Liver (tissue), 9 donors: ENCODE measurements around the gene VSIR. TPM values are rescaled to one million over a fixed set of nuclear protein-coding genes. Genes with fewer than 3 reads are reported as not detected.

Experiments
- DNase-seq: peaks from one replicate; pipeline ENCODE4 v3.0.0-alpha.2; 2017; ENCODE audit warnings: low spot score
- H3K27ac ChIP-seq, 2 donors: one replicate each; pipeline ENCODE4 v1.7.0; 2013; ENCODE audit warnings: inconsistent platforms in 2 of 2, low read length in 2 of 2, control low read depth in 1 of 2, low read depth in 1 of 2, mild to moderate bottlenecking in 1 of 2
- H3K27me3 ChIP-seq, 4 donors: one replicate each; pipeline versions ENCODE4 v1.6.1 to v1.7.0; 2013; ENCODE audit warnings: low read length in 3 of 4, inconsistent platforms in 1 of 4, mild to moderate bottlenecking in 1 of 4, moderate library complexity in 1 of 4; ENCODE audit not compliant: control insufficient read depth in 4 of 4, insufficient read depth in 4 of 4
- H3K36me3 ChIP-seq, 4 donors: one replicate each; pipeline versions ENCODE4 v1.6.1 to v1.7.0; 2013; ENCODE audit warnings: low read length in 3 of 4, mild to moderate bottlenecking in 3 of 4, low read depth in 1 of 4, moderate library complexity in 1 of 4; ENCODE audit not compliant: control insufficient read depth in 4 of 4, insufficient read depth in 3 of 4
- H3K4me1 ChIP-seq, 4 donors: one replicate each; pipeline versions ENCODE4 v1.6.1 to v1.7.0; 2013; ENCODE audit warnings: low read length in 3 of 4, mild to moderate bottlenecking in 3 of 4, moderate library complexity in 1 of 4; ENCODE audit not compliant: control insufficient read depth in 4 of 4, insufficient read depth in 4 of 4
- H3K4me3 ChIP-seq, 3 donors: one replicate each; pipeline versions ENCODE4 v1.6.1 to v1.7.0; 2013; ENCODE audit warnings: low read length in 3 of 3, control low read depth in 1 of 3, low read depth in 1 of 3, mild to moderate bottlenecking in 1 of 3
- H3K9ac ChIP-seq, 2 donors: one replicate each; pipeline ENCODE4 v1.7.0; 2013; ENCODE audit warnings: low read length in 2 of 2, mild to moderate bottlenecking in 2 of 2, moderate library complexity in 2 of 2, control low read depth in 1 of 2, low read depth in 1 of 2
- H3K9me3 ChIP-seq, 4 donors: one replicate each; pipeline versions ENCODE4 v1.6.1 to v1.7.0; 2013; ENCODE audit warnings: low read length in 3 of 4; ENCODE audit not compliant: control insufficient read depth in 4 of 4
- ATF3 ChIP-seq: IDR thresholded peaks from 2 replicates; pipeline ENCODE4 v1.6.1; 2016; ENCODE audit warnings: antibody characterized with exemption
- EGR1 ChIP-seq, 2 donors: IDR thresholded peaks; 2 replicates each; pipeline ENCODE4 v1.6.1; 2016 to 2018; ENCODE audit warnings: antibody characterized with exemption in 2 of 2, low read depth in 2 of 2
- FOXA1 ChIP-seq: IDR thresholded peaks from 2 replicates; pipeline ENCODE4 v1.6.1; 2016; ENCODE audit warnings: antibody characterized with exemption
- FOXA2 ChIP-seq: IDR thresholded peaks from 2 replicates; pipeline ENCODE4 v1.6.1; 2016; ENCODE audit warnings: antibody characterized with exemption
- GABPA ChIP-seq, 2 donors: IDR thresholded peaks in 1 of 2; conservative IDR thresholded peaks in 1 of 2; 2 replicates each; pipeline ENCODE4 v1.6.1; 2016; ENCODE audit warnings: antibody characterized with exemption in 2 of 2, mild to moderate bottlenecking in 1 of 2, moderate library complexity in 1 of 2
- HNF4A ChIP-seq, 2 donors: conservative IDR thresholded peaks; 2 replicates each; pipeline ENCODE4 v1.6.1; 2016; ENCODE audit warnings: antibody characterized with exemption in 2 of 2, mild to moderate bottlenecking in 2 of 2
- HNF4G ChIP-seq: IDR thresholded peaks from 2 replicates; pipeline ENCODE4 v1.6.1; 2016; ENCODE audit warnings: antibody characterized with exemption
- JUND ChIP-seq, 2 donors: IDR thresholded peaks; 2 replicates each; pipeline ENCODE4 v1.6.1; 2016; ENCODE audit warnings: antibody characterized with exemption in 2 of 2
- MAX ChIP-seq: IDR thresholded peaks from 2 replicates; pipeline ENCODE4 v1.6.1; 2016; ENCODE audit warnings: antibody characterized with exemption
- NR2F2 ChIP-seq: IDR thresholded peaks from 2 replicates; pipeline ENCODE4 v1.6.1; 2016; ENCODE audit warnings: antibody characterized with exemption
- RAD21 ChIP-seq, 2 donors: IDR thresholded peaks; 2 replicates each; pipeline ENCODE4 v1.6.1; 2016; ENCODE audit warnings: antibody characterized with exemption in 2 of 2, mild to moderate bottlenecking in 2 of 2
- RXRA ChIP-seq, 2 donors: IDR thresholded peaks; 2 replicates each; pipeline ENCODE4 v1.6.1; 2017 to 2018; ENCODE audit warnings: antibody characterized with exemption in 2 of 2, mild to moderate bottlenecking in 1 of 2
- TAF1 ChIP-seq: conservative IDR thresholded peaks from 2 replicates; pipeline ENCODE4 v1.6.1; 2016; ENCODE audit warnings: antibody characterized with exemption, mild to moderate bottlenecking
- YY1 ChIP-seq: IDR thresholded peaks from 2 replicates; pipeline ENCODE4 v1.6.1; 2016; ENCODE audit warnings: antibody characterized with exemption, mild to moderate bottlenecking
- WGBS: extraction: QIAGEN DNeasy Blood & Tissue Kit; methylation state at CpG from one replicate; pipeline ENCODE4 v1.1.7; 2013; 5-methylcytosine and 5-hydroxymethylcytosine counted together
- polyA plus RNA-seq, 2 donors: library from polyadenylated mRNA; stranded (reverse) in 1 of 2; unstranded in 1 of 2; fragments of 200-250 nt in 1 of 2; fragments of >200 nt in 1 of 2; fragmentation: Nextera tagmentation in 1 of 2; extraction: Ambion mirVana in 1 of 2; gene quantifications; one replicate each; pipeline versions ENCODE4 v1.2.1 to v1.2.3, GENCODE V29; 2013 to 2015
- total RNA-seq, 2 donors: library from RNA; depleted of rRNA; stranded (reverse); fragments of >200 nt; gene quantifications; one replicate each; pipeline ENCODE4 v1.2.3, GENCODE V29; 2014
- TF ChIP-seq, protein P1 (sequence below): IDR thresholded peaks from 2 replicates; pipeline ENCODE4 v1.6.1; 2016; ENCODE audit warnings: antibody characterized with exemption
- TF ChIP-seq, protein P2 (sequence below): IDR thresholded peaks from 2 replicates; pipeline ENCODE4 v1.6.1; 2016; ENCODE audit warnings: antibody characterized with exemption, mild to moderate bottlenecking
- donor health status: healthy.
- donor health status: healthy.
- donor health status: healthy.
- donor health status: healthy.
- donor health status: healthy.

Gene VSIR
- total and polyA plus RNA-seq, 4 donors: 7.2 to 12.2 (median 10.8) TPM

DNA sequence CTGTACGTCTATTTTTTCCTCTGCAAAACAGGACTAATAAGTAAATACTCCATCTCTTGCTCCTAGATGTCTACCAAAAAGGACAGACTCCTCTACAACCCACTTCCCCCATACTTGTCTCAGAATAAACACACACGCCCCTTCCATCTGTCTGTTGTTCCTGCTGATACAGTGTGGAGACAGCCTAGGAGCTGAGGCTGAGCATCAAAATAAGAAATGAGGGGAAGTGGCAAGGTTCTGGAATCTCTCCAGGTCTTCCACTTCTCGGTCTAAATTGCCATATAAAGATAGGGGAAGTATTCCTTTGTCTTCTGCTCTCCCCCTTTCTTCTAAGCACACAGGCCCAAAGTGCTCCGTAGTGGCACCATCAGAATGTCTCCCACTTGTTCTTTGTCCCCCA lies 30.8 kb upstream of the VSIR start:
- Histone ChIP-seq H3K36me3 (no peaks in the 10 kb centered on the region), H3K9ac (no peak overlapping the region), H3K27ac (no peak overlapping the region), H3K4me1 (peaks cover 0 to 3% (median 3%) of the 10 kb centered on the region in 4 donors), H3K4me3 (no peak overlapping the region), H3K27me3 (no peaks in the 10 kb centered on the region), H3K9me3 (no peaks in the 10 kb centered on the region)
- no peak for TF ChIP-seq TAF1
- no peak for TF ChIP-seq FOXA2
- TF ChIP-seq GABPA (IDR thresholded peaks at IDR 0.05 in 1 of 2, conservative IDR thresholded peaks at IDR 0.05 in 1 of 2): no peak
- TF ChIP-seq FOXA1: no peak
- WGBS: 57% methylated on average over 4 of the region's 4 CpGs
- DNase-seq: no peak

DNA sequence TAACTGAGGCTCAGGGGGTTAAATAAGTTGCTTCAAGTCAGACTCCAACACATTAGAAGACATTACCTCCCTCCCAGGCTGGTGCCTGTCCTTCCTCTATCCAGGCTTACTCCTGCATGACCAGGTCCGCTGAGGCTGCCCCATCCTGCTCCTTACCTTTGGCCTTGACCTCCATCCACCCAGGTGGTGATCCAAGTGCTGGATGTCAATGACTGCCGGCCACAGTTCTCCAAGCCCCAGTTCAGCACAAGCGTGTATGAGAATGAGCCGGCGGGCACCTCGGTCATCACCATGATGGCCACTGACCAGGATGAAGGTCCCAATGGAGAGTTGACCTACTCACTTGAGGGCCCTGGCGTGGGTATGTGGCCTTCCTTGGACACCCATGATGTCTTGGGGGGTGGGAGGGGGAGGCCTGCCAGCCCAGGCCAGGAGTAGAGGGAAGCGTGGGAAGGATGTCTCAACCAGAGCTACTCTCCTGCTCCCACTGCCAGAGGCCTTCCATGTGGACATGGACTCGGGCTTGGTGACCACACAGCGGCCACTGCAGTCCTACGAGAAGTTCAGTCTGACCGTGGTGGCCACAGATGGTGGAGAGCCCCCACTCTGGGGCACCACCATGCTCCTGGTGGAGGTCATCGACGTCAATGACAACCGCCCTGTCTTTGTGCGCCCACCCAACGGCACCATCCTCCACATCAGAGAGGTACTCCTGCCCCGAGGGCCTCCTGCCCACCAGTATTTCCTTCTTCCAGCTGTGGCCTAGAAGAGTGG lies 29.6 kb upstream of the VSIR start:
- no peak overlapping the region for H3K4me3 ChIP-seq
- H3K27ac ChIP-seq: no peak overlapping the region
- H3K27me3 ChIP-seq: no peaks in the 10 kb centered on the region
- WGBS: 95% methylated on average over 18 of the region's 18 CpGs
- H3K4me1 ChIP-seq: peaks cover 0 to 8% (median 3%) of the 10 kb centered on the region in 4 donors
- H3K36me3 ChIP-seq: no peaks in the 10 kb centered on the region
- TF ChIP-seq FOXA1: no peak
- no peak overlapping the region for H3K9ac ChIP-seq
- no peaks in the 10 kb centered on the region for H3K9me3 ChIP-seq
- DNase-seq: no peak

- DNase-seq: no peak
- H3K27me3 ChIP-seq: no peaks in the 10 kb centered on the region
- H3K4me3 ChIP-seq: no peak overlapping the region
- no peaks in the 10 kb centered on the region for H3K36me3 ChIP-seq
- no peak overlapping the region for H3K9ac ChIP-seq
- no peak for TF ChIP-seq NR2F2
- TF ChIP-seq, protein P1, sequence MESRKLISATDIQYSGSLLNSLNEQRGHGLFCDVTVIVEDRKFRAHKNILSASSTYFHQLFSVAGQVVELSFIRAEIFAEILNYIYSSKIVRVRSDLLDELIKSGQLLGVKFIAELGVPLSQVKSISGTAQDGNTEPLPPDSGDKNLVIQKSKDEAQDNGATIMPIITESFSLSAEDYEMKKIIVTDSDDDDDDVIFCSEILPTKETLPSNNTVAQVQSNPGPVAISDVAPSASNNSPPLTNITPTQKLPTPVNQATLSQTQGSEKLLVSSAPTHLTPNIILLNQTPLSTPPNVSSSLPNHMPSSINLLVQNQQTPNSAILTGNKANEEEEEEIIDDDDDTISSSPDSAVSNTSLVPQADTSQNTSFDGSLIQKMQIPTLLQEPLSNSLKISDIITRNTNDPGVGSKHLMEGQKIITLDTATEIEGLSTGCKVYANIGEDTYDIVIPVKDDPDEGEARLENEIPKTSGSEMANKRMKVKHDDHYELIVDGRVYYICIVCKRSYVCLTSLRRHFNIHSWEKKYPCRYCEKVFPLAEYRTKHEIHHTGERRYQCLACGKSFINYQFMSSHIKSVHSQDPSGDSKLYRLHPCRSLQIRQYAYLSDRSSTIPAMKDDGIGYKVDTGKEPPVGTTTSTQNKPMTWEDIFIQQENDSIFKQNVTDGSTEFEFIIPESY: no peak
- no peak for TF ChIP-seq TAF1
- no peak for TF ChIP-seq HNF4G
- TF ChIP-seq JUND (IDR thresholded peaks at IDR 0.05): no peak
- no peak for TF ChIP-seq HNF4A (conservative IDR thresholded peaks at IDR 0.05)
- no peak for TF ChIP-seq MAX
- TF ChIP-seq RXRA (IDR thresholded peaks at IDR 0.05): no peak
- 94% methylated on average over 6 of the region's 6 CpGs for WGBS
- peaks cover 0 to 8% (median 3%) of the 10 kb centered on the region in 4 donors for H3K4me1 ChIP-seq
- no peak overlapping the region for H3K27ac ChIP-seq
- no peaks in the 10 kb centered on the region for H3K9me3 ChIP-seq
These were observed 28.9 kb upstream of the VSIR start for GRCh38 chr10:71802235-71802634.

DNA sequence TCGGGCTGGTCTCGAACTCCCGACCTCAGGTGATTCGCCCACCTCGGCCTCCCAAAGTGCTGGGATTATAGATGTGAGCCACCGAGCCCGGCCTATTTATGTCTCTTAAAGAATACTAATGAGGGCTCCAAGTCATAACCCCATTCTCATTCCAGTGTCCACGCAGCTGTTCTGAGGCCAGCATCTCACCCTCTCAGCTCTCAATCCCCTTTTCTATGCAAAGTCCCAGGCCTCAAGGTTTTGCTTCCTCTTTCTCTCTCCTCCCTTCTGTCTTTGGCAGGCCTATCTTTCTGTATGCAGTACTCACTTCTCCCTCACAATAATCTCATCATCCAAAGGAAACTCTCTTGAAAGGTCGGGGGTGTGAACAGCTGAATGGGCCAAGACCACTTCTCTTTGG lies 28.0 kb upstream of the VSIR start:
- no peak overlapping the region for H3K4me3 ChIP-seq
- H3K36me3 ChIP-seq: no peaks in the 10 kb centered on the region
- no peak for DNase-seq
- H3K27ac ChIP-seq: no peak overlapping the region
- H3K27me3 ChIP-seq: no peaks in the 10 kb centered on the region
- H3K9me3 ChIP-seq: no peaks in the 10 kb centered on the region
- WGBS: 92% methylated on average over 9 of the region's 9 CpGs
- H3K9ac ChIP-seq: no peak overlapping the region
- peaks cover 0 to 8% (median 3%) of the 10 kb centered on the region in 4 donors for H3K4me1 ChIP-seq
- TF ChIP-seq TAF1 (no peak), FOXA2 (no peak), JUND (IDR thresholded peaks at IDR 0.05) (no peak), NR2F2 (no peak), RAD21 (IDR thresholded peaks at IDR 0.05) (no peak), FOXA1 (no peak), HNF4A (conservative IDR thresholded peaks at IDR 0.05) (no peak), ATF3 (no peak), YY1 (no peak), EGR1 (IDR thresholded peaks at IDR 0.05; ENCODE audit: low read depth in 2 of 2) (no peak), MAX (no peak)
- TF ChIP-seq, protein P2, sequence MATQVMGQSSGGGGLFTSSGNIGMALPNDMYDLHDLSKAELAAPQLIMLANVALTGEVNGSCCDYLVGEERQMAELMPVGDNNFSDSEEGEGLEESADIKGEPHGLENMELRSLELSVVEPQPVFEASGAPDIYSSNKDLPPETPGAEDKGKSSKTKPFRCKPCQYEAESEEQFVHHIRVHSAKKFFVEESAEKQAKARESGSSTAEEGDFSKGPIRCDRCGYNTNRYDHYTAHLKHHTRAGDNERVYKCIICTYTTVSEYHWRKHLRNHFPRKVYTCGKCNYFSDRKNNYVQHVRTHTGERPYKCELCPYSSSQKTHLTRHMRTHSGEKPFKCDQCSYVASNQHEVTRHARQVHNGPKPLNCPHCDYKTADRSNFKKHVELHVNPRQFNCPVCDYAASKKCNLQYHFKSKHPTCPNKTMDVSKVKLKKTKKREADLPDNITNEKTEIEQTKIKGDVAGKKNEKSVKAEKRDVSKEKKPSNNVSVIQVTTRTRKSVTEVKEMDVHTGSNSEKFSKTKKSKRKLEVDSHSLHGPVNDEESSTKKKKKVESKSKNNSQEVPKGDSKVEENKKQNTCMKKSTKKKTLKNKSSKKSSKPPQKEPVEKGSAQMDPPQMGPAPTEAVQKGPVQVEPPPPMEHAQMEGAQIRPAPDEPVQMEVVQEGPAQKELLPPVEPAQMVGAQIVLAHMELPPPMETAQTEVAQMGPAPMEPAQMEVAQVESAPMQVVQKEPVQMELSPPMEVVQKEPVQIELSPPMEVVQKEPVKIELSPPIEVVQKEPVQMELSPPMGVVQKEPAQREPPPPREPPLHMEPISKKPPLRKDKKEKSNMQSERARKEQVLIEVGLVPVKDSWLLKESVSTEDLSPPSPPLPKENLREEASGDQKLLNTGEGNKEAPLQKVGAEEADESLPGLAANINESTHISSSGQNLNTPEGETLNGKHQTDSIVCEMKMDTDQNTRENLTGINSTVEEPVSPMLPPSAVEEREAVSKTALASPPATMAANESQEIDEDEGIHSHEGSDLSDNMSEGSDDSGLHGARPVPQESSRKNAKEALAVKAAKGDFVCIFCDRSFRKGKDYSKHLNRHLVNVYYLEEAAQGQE: no peak
